ENCODE measurements around the gene ZNF662. TPM values are rescaled to one million over a fixed set of nuclear protein-coding genes. Genes with fewer than 3 reads are reported as not detected.
A peak's percentile ranks its signal among the peaks of the same experiment; 100 is the strongest.

Gene ZNF662
- polyA plus RNA-seq, 1 experiment: 1.2 TPM

DNA sequence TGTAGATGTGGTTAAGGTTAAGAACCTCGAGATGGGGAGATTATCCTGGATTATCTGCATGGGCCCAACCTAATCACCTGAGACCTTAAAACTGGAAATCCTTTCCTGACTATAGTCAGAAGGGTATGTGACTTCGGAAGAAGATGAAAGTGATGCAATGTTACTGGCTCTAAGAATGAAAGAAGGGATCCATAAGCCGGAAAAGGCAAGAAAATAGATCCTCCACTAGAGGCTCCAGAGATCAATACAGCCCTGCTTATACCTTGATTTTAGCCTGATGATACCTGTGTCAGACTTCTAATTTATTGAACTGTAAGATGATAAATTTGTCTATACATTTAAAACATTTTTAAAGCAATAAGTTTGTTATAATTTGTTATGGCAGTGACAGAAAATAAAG is 51.6 kb downstream of the ZNF662 start:
- no peak for DNase-seq (ENCODE audit: low read depth)
- ChIA-PET POLR2A (no interaction called here), CTCF (no interaction called here)
- Histone ChIP-seq H3K4me3 (ENCODE audit: low read depth, low read length) (no peak overlapping the region), H3K27me3 (ENCODE audit: control insufficient read depth, insufficient read depth, low read length) (no peaks in the 10 kb centered on the region), H3K36me3 (ENCODE audit: control insufficient read depth, insufficient read depth, low read length) (no peaks in the 10 kb centered on the region)
- TF ChIP-seq, protein P1, sequence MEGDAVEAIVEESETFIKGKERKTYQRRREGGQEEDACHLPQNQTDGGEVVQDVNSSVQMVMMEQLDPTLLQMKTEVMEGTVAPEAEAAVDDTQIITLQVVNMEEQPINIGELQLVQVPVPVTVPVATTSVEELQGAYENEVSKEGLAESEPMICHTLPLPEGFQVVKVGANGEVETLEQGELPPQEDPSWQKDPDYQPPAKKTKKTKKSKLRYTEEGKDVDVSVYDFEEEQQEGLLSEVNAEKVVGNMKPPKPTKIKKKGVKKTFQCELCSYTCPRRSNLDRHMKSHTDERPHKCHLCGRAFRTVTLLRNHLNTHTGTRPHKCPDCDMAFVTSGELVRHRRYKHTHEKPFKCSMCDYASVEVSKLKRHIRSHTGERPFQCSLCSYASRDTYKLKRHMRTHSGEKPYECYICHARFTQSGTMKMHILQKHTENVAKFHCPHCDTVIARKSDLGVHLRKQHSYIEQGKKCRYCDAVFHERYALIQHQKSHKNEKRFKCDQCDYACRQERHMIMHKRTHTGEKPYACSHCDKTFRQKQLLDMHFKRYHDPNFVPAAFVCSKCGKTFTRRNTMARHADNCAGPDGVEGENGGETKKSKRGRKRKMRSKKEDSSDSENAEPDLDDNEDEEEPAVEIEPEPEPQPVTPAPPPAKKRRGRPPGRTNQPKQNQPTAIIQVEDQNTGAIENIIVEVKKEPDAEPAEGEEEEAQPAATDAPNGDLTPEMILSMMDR (IDR thresholded peaks at IDR 0.05; ENCODE audit: insufficient read depth, low read depth, low read length): no peak

DNA sequence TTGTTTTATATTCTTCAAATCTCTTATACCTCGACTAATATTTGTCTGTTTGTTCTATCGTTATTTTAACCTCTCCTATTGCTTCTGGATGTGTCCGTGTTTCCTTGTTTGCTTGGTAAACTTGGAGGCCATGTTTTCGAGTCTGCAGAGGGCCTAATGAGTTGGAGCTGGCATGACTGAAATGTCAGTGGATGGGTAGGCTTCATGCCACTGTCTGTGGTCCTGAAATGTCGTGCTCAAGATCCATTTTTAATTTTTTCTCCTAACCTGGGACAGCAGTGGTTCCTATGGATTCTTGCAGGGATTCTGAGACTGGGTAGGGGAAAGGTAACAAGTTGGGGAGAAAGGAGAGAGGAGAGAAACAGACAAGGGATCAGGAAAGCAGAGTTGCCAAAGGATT is 54.3 kb downstream of the ZNF662 start:
- no peaks in the 10 kb centered on the region for H3K27me3 ChIP-seq (ENCODE audit: control insufficient read depth, insufficient read depth, low read length)
- POLR2A ChIA-PET: no interaction called here
- DNase-seq (ENCODE audit: low read depth): no peak
- TF ChIP-seq, protein P1 (IDR thresholded peaks at IDR 0.05; ENCODE audit: insufficient read depth, low read depth, low read length): no peak
- H3K4me3 ChIP-seq (ENCODE audit: low read depth, low read length): no peak overlapping the region
- H3K36me3 ChIP-seq (ENCODE audit: control insufficient read depth, insufficient read depth, low read length): no peaks in the 10 kb centered on the region
- CTCF ChIA-PET: interaction anchor here (1.3 to 3.7 kb wide), 7 partner anchors 10 to 1239 kb away, joined by 3 to 97 read pairs (median 7); no protein-coding TSS in a partner anchor

DNA sequence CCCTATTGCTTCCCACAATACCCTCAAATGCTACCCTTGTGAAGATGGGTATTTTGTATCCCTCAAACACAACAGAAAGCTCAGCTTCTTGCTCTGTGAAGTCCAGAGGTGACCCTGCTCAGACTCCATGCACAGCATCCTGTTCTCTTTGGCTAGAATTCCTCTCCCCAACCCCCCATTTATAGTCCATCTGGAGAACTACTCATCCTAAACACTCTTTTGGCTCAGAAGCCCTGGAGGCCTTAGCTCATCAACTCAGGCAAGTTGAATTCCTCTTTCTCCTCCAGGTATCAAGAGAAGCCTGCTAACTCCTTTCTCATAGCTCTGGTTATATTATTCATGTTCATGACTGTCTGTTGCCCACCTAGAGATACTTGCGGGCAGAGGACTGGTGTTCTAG is 54.8 kb downstream of the ZNF662 start:
- H3K4me3 ChIP-seq (ENCODE audit: low read depth, low read length): no peak overlapping the region
- CTCF ChIA-PET: interaction anchor here (1.0 to 3.7 kb wide), 17 partner anchors 10 to 1276 kb away, joined by 3 to 97 read pairs (median 5); no protein-coding TSS in a partner anchor
- TF ChIP-seq, protein P1 (IDR thresholded peaks at IDR 0.05; ENCODE audit: insufficient read depth, low read depth, low read length): no peak
- no peak for DNase-seq (ENCODE audit: low read depth)
- no peaks in the 10 kb centered on the region for H3K27me3 ChIP-seq (ENCODE audit: control insufficient read depth, insufficient read depth, low read length)
- no peaks in the 10 kb centered on the region for H3K36me3 ChIP-seq (ENCODE audit: control insufficient read depth, insufficient read depth, low read length)
- POLR2A ChIA-PET: no interaction called here

DNA sequence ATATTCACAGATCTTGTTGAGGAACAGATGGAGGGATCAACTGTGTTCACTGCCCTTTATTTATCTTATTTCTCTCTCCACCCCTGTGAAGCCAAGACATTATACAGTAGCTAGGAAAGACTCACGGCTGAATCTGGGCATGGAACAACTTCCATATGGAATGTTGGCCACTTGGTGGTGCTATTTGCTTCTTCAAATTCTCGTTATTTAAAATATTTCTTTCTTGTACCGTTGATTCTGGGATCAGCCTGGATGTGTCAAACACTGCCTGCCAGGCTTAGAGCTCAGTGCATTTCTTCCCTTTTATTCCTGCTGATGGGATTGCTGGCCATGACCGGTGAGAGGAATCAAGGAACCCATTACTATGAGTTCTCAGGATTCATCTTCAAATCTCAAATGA is 55.7 kb downstream of the ZNF662 start:
- DNase-seq (ENCODE audit: low read depth): no peak
- no peaks in the 10 kb centered on the region for H3K36me3 ChIP-seq (ENCODE audit: control insufficient read depth, insufficient read depth, low read length)
- POLR2A ChIA-PET: no interaction called here
- TF ChIP-seq, protein P1 (IDR thresholded peaks at IDR 0.05; ENCODE audit: insufficient read depth, low read depth, low read length): peak; percentile 65
- CTCF ChIA-PET: interaction anchor here (0.6 to 3.7 kb wide), 35 partner anchors 9 to 1275 kb away, joined by 3 to 97 read pairs (median 3); no protein-coding TSS in a partner anchor
- no peak overlapping the region for H3K4me3 ChIP-seq (ENCODE audit: low read depth, low read length)
- H3K27me3 ChIP-seq (ENCODE audit: control insufficient read depth, insufficient read depth, low read length): no peaks in the 10 kb centered on the region

DNA sequence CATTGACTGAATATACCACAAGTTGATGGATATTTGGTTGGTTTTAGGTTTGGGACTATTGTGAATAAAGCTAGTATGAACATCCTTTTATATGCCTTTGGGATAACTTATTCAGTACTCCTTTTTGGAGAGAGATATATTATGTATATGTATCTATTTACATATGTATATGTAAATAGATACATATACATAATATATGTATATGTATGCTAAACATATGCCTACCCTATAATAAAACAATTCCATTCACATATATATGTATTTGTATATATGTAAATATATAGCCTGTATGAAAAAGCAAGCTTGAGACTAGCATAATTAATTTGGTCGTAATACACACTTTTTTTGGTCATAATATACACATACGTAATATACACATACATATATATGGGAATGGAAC is 57.3 kb downstream of the ZNF662 start:
- CTCF ChIA-PET: interaction anchor here (1.2 to 3.7 kb wide), 5 partner anchors 18 to 198 kb away, joined by 3 to 97 read pairs (median 14); no protein-coding TSS in a partner anchor

More for the DNA sequence above, 57.3 kb downstream of the ZNF662 start:
- no peak overlapping the region for H3K4me3 ChIP-seq (ENCODE audit: low read depth, low read length)
- no peaks in the 10 kb centered on the region for H3K27me3 ChIP-seq (ENCODE audit: control insufficient read depth, insufficient read depth, low read length)
- no peak for DNase-seq (ENCODE audit: low read depth)
- POLR2A ChIA-PET: no interaction called here
- TF ChIP-seq, protein P1 (IDR thresholded peaks at IDR 0.05; ENCODE audit: insufficient read depth, low read depth, low read length): no peak
- no peaks in the 10 kb centered on the region for H3K36me3 ChIP-seq (ENCODE audit: control insufficient read depth, insufficient read depth, low read length)

All from BJ (cell line).